DND-41 (cell line): ENCODE results near the gene HCST.

Experiments used
- ATAC-seq: fragments of 200-7000 bp; cut with Tn5 transposase; 3 replicates; pipeline ENCODE4 v1.9.1; 2021; ENCODE audit warnings: low read depth; ENCODE audit not compliant: insufficient read depth
- DNase-seq: peaks from one replicate; pipeline ENCODE4 v3.0.0-alpha.2; 2020
- H2AFZ ChIP-seq: 2 replicates; pipeline ENCODE4 v1.6.0; 2012; ENCODE audit warnings: low read depth, low read length
- H3K27ac ChIP-seq: 2 replicates; pipeline ENCODE4 v1.5.1; 2012; ENCODE audit warnings: low read length, inconsistent platforms
- H3K27me3 ChIP-seq: fragments of 200-600 bp; sonication (generic); 2 replicates; pipeline ENCODE4 v1.6.0; 2012; ENCODE audit warnings: low read length, mild to moderate bottlenecking, inconsistent platforms; ENCODE audit not compliant: insufficient read depth, poor library complexity
- H3K36me3 ChIP-seq: 2 replicates; pipeline ENCODE4 v1.5.1; 2012; ENCODE audit warnings: low read length, inconsistent platforms; ENCODE audit not compliant: insufficient read depth
- H3K4me1 ChIP-seq: 2 replicates; pipeline ENCODE4 v1.5.1; 2012; ENCODE audit warnings: mild to moderate bottlenecking, low read length; ENCODE audit not compliant: insufficient read depth
- H3K4me2 ChIP-seq: 2 replicates; pipeline ENCODE4 v1.6.0; 2012; ENCODE audit warnings: mild to moderate bottlenecking, moderate library complexity, low read length, inconsistent platforms; ENCODE audit not compliant: insufficient read depth
- H3K4me3 ChIP-seq, 2 experiments: fragments of 200-600 bp in 1 of 2; shearing (Covaris generic) in 1 of 2; 2 replicates each; pipeline ENCODE4 v1.5.1; 2012 to 2016; ENCODE audit warnings: inconsistent platforms in 2 of 2, low read length in 2 of 2, mild to moderate bottlenecking in 2 of 2, low read depth in 1 of 2, moderate library complexity in 1 of 2
- H3K79me2 ChIP-seq: 2 replicates; pipeline ENCODE4 v1.6.0; 2012; ENCODE audit warnings: low read length, inconsistent platforms; ENCODE audit not compliant: insufficient read depth
- H3K9ac ChIP-seq: 2 replicates; pipeline ENCODE4 v1.6.0; 2012; ENCODE audit warnings: low read depth, mild to moderate bottlenecking, inconsistent platforms, low read length, moderate library complexity
- H3K9me3 ChIP-seq: 2 replicates; pipeline ENCODE4 v1.5.1; 2012; ENCODE audit warnings: low read length, moderate library complexity, mild to moderate bottlenecking, inconsistent platforms; ENCODE audit not compliant: insufficient read depth, severe bottlenecking
- H4K20me1 ChIP-seq: 2 replicates; pipeline ENCODE4 v1.6.0; 2012; ENCODE audit warnings: low read length; ENCODE audit not compliant: insufficient read depth
- EZH2 ChIP-seq: IDR thresholded peaks from 3 replicates; pipeline ENCODE4 v1.6.1; 2012; ENCODE audit warnings: borderline replicate concordance, low read depth, mild to moderate bottlenecking, moderate library complexity, low read length, inconsistent platforms; ENCODE audit not compliant: severe bottlenecking
- TF ChIP-seq, protein P1 (sequence below): IDR thresholded peaks from 2 replicates; pipeline ENCODE4 v1.5.1; 2012; ENCODE audit warnings: borderline replicate concordance, low read length, moderate library complexity, mild to moderate bottlenecking; ENCODE audit not compliant: poor library complexity, severe bottlenecking; ENCODE audit errors: extremely low read depth

Gene HCST

DNA sequence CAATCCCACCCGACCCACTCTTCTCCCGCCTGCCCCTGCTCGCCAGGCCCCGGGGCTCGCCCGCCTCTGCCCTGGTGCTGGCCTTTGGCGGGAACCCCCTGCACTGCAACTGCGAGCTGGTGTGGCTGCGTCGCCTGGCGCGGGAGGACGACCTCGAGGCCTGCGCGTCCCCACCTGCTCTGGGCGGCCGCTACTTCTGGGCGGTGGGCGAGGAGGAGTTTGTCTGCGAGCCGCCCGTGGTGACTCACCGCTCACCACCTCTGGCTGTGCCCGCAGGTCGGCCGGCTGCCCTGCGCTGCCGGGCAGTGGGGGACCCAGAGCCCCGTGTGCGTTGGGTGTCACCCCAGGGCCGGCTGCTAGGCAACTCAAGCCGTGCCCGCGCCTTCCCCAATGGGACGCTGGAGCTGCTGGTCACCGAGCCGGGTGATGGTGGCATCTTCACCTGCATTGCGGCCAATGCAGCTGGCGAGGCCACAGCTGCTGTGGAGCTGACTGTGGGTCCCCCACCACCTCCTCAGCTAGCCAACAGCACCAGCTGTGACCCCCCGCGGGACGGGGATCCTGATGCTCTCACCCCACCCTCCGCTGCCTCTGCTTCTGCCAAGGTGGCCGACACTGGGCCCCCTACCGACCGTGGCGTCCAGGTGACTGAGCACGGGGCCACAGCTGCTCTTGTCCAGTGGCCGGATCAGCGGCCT is 37.9 kb downstream of the HCST start:
- H3K4me2 ChIP-seq: no peak overlapping the region

DNA sequence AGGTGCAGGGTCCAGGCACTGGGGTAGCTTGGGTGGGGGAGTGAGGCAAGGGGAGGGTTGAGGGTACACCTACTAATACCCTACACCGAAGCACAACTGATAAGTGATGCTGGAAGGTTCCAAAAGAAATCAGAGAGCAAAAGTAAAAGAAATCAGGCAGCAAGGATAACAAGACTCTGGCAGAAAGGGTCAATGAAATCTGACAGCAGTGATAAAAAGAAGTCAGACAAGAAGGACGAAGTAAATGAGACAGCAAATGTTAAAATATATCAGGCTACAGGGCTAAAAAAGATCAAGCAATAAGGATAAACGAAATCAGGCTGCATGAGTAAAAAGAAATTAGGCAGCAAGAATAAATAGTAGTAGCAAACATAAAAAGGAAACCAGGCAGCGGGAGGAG is 38.5 kb downstream of the HCST start:
- H3K27me3 ChIP-seq: no peaks in the 10 kb centered on the region
- TF ChIP-seq, protein P1, sequence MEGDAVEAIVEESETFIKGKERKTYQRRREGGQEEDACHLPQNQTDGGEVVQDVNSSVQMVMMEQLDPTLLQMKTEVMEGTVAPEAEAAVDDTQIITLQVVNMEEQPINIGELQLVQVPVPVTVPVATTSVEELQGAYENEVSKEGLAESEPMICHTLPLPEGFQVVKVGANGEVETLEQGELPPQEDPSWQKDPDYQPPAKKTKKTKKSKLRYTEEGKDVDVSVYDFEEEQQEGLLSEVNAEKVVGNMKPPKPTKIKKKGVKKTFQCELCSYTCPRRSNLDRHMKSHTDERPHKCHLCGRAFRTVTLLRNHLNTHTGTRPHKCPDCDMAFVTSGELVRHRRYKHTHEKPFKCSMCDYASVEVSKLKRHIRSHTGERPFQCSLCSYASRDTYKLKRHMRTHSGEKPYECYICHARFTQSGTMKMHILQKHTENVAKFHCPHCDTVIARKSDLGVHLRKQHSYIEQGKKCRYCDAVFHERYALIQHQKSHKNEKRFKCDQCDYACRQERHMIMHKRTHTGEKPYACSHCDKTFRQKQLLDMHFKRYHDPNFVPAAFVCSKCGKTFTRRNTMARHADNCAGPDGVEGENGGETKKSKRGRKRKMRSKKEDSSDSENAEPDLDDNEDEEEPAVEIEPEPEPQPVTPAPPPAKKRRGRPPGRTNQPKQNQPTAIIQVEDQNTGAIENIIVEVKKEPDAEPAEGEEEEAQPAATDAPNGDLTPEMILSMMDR: no peak
- no peak for TF ChIP-seq EZH2

More for the DNA sequence above, 37.9 kb downstream of the HCST start:
- no peak overlapping the region for H3K4me3 ChIP-seq
- ATAC-seq: no peak
- peaks cover 31% of the 10 kb centered on the region for H3K36me3 ChIP-seq
- H3K9me3 ChIP-seq: no peaks in the 10 kb centered on the region
- TF ChIP-seq EZH2: no peak
- TF ChIP-seq, protein P1: no peak
- H3K4me1 ChIP-seq: peaks cover 37% of the 10 kb centered on the region
- H2AFZ ChIP-seq: no peak overlapping the region
- DNase-seq: no peak
- peaks cover 25% of the 10 kb centered on the region for H4K20me1 ChIP-seq
- no peaks in the 10 kb centered on the region for H3K27me3 ChIP-seq
- peaks cover 33% of the 10 kb centered on the region for H3K79me2 ChIP-seq
- no peak overlapping the region for H3K27ac ChIP-seq
- H3K9ac ChIP-seq: no peak overlapping the region

DNA sequence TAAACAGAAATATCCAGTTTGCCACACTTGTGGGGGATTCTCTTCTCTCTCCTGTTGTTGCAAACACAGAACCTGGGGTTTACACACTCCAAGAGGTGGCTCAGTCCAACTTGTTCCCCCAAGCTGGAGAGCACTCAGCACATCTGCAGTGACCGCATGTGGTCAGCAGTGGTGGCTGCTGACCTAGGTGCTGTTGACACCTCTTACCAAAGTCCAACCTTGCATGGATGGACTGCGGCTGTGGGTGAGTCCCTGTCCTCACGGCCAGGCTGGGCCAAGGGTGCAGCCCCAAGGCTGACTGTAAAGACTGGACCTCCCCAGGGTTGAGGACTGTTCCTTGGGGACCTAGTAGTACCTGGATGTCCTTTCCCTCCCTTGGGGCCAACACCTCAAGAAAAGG is 39.9 kb downstream of the HCST start:
- TF ChIP-seq EZH2: no peak
- TF ChIP-seq, protein P1: no peak
- DNase-seq: no peak
- H3K4me3 ChIP-seq: no peak overlapping the region
- H3K27ac ChIP-seq: no peak overlapping the region
- no peak overlapping the region for H2AFZ ChIP-seq
- H3K4me1 ChIP-seq: peaks cover 21% of the 10 kb centered on the region
- ATAC-seq: no peak
- no peak overlapping the region for H3K9ac ChIP-seq
- H3K36me3 ChIP-seq: peaks cover 32% of the 10 kb centered on the region
- H3K79me2 ChIP-seq: peaks cover 17% of the 10 kb centered on the region
- no peak overlapping the region for H3K4me2 ChIP-seq
- peaks cover 34% of the 10 kb centered on the region for H4K20me1 ChIP-seq
- H3K9me3 ChIP-seq: no peaks in the 10 kb centered on the region
- no peaks in the 10 kb centered on the region for H3K27me3 ChIP-seq

More for the DNA sequence above, 38.5 kb downstream of the HCST start:
- Histone ChIP-seq H3K27ac (no peak overlapping the region), H3K9me3 (no peaks in the 10 kb centered on the region), H3K79me2 (peaks cover 29% of the 10 kb centered on the region), H3K4me2 (no peak overlapping the region), H3K4me1 (peaks cover 31% of the 10 kb centered on the region), H4K20me1 (peaks cover 31% of the 10 kb centered on the region), H2AFZ (no peak overlapping the region), H3K4me3 (no peak overlapping the region), H3K9ac (no peak overlapping the region), H3K36me3 (peaks cover 32% of the 10 kb centered on the region)
- no peak for ATAC-seq
- no peak for DNase-seq
